Hepatocyte (in vitro differentiated cells): ENCODE data around the gene ATXN7L1. TPM values are rescaled to one million over a fixed set of nuclear protein-coding genes. Genes with fewer than 3 reads are reported as not detected.

Source experiments
- DNase-seq: peaks from one replicate; pipeline ENCODE4 v3.0.0-alpha.2; 2016; ENCODE audit warnings: low spot score
- H2AFZ ChIP-seq: fragments of 200-600 bp; sonication (generic); 2 replicates; pipeline ENCODE4 v1.6.0; 2016; ENCODE audit warnings: antibody characterized with exemption, mild to moderate bottlenecking
- H3K27ac ChIP-seq: fragments of 200-600 bp; sonication (generic); 2 replicates; pipeline ENCODE4 v1.5.1; 2016; ENCODE audit warnings: mild to moderate bottlenecking
- H3K27me3 ChIP-seq: fragments of 200-600 bp; sonication (generic); 2 replicates; pipeline ENCODE4 v1.6.1; 2016
- H3K36me3 ChIP-seq: fragments of 200-600 bp; sonication (generic); replicated peaks from 2 replicates; pipeline ENCODE4 v1.5.1; 2016; ENCODE audit warnings: low read depth; ENCODE audit not compliant: insufficient read depth
- H3K4me1 ChIP-seq: fragments of 200-600 bp; sonication (generic); 2 replicates; pipeline ENCODE4 v1.5.1; 2016; ENCODE audit warnings: mild to moderate bottlenecking, moderate library complexity; ENCODE audit not compliant: insufficient read depth
- H3K4me2 ChIP-seq: fragments of 200-600 bp; sonication (generic); 2 replicates; pipeline ENCODE4 v1.6.0; 2016
- H3K4me3 ChIP-seq: fragments of 200-600 bp; sonication (generic); 2 replicates; pipeline ENCODE4 v1.5.1; 2016; ENCODE audit warnings: mild to moderate bottlenecking
- H3K79me2 ChIP-seq: fragments of 200-600 bp; sonication (generic); 2 replicates; pipeline ENCODE4 v1.6.0; 2017; ENCODE audit warnings: mild to moderate bottlenecking
- H3K9me2 ChIP-seq: fragments of 200-600 bp; sonication (generic); replicated peaks from 2 replicates; pipeline ENCODE4 v1.6.0; 2017; ENCODE audit warnings: mild to moderate bottlenecking; ENCODE audit not compliant: insufficient read depth
- H3K9me3 ChIP-seq: fragments of 200-600 bp; sonication (generic); 2 replicates; pipeline ENCODE4 v1.5.1; 2016; ENCODE audit warnings: low read depth, mild to moderate bottlenecking
- H4K20me1 ChIP-seq: fragments of 200-600 bp; sonication (generic); 2 replicates; pipeline ENCODE4 v1.6.0; 2016; ENCODE audit warnings: mild to moderate bottlenecking; ENCODE audit not compliant: insufficient read depth, poor library complexity, severe bottlenecking
- CTCF ChIP-seq: fragments of 200-600 bp; sonication (generic); IDR thresholded peaks from 2 replicates; pipeline ENCODE4 v1.5.1; 2016; ENCODE audit warnings: antibody characterized with exemption, mild to moderate bottlenecking; ENCODE audit not compliant: poor library complexity
- EZH2 ChIP-seq: fragments of 200-600 bp; sonication (generic); IDR thresholded peaks from 2 replicates; pipeline ENCODE4 v1.6.1; 2016; ENCODE audit warnings: antibody characterized with exemption, mild to moderate bottlenecking, borderline replicate concordance
- EZH2phosphoT487 ChIP-seq: fragments of 200-600 bp; sonication (generic); IDR thresholded peaks from one replicate; pipeline ENCODE4 v1.6.1; 2018; ENCODE audit warnings: antibody characterized with exemption, mild to moderate bottlenecking, low read depth, moderate library complexity; ENCODE audit not compliant: unreplicated experiment, severe bottlenecking
- WGBS: methylation state at CpG from one replicate; pipeline ENCODE4 v1.1.6; 2016; ENCODE audit warnings: low lambda C conversion rate; ENCODE audit errors: missing lambda C conversion rate; 5-methylcytosine and 5-hydroxymethylcytosine counted together
- polyA plus RNA-seq: library from polyadenylated mRNA; unstranded; fragments of >200 nt; fragmentation: Nextera tagmentation; extraction: Ambion mirVana; gene quantifications from 2 replicates; pipeline ENCODE4 v1.2.1, GENCODE V29; 2016
- total RNA-seq: library from RNA; depleted of rRNA; stranded (reverse); fragments of >200 nt; gene quantifications from 2 replicates; pipeline ENCODE4 v1.2.3, GENCODE V29; 2014

The ATXN7L1 gene
- total and polyA plus RNA-seq, 2 experiments from 2014 or later = 8.9 to 9.3 TPM

GRCh38 chr7:105881439-105881838 lies 5.0 kb upstream of the ATXN7L1 start:
- H3K4me2 ChIP-seq = no peak overlapping the region
- TF ChIP-seq EZH2 (no peak), EZH2phosphoT487 (no peak), CTCF (no peak)
- WGBS = 76% methylated on average over 1 of the region's 1 CpG
- no peaks in the 10 kb centered on the region for H3K27me3 ChIP-seq
- DNase-seq = no peak
- H2AFZ ChIP-seq = no peak overlapping the region
- no peak overlapping the region for H3K4me3 ChIP-seq
- H3K27ac ChIP-seq = no peak overlapping the region
- peaks cover 63% of the 10 kb centered on the region for H3K79me2 ChIP-seq
- H3K9me3 ChIP-seq = no peaks in the 10 kb centered on the region
- H3K9me2 ChIP-seq = no peaks in the 10 kb centered on the region
- no peaks in the 10 kb centered on the region for H4K20me1 ChIP-seq
- H3K36me3 ChIP-seq = no peaks in the 10 kb centered on the region
- H3K4me1 ChIP-seq = peaks cover 7% of the 10 kb centered on the region

- Histone ChIP-seq H3K36me3 (no peaks in the 10 kb centered on the region), H2AFZ (no peak overlapping the region), H3K4me3 (no peak overlapping the region), H3K27ac (no peak overlapping the region), H3K27me3 (no peaks in the 10 kb centered on the region), H3K4me1 (peaks cover 7% of the 10 kb centered on the region), H3K9me2 (no peaks in the 10 kb centered on the region), H3K9me3 (no peaks in the 10 kb centered on the region), H4K20me1 (no peaks in the 10 kb centered on the region), H3K4me2 (no peak overlapping the region), H3K79me2 (peaks cover 58% of the 10 kb centered on the region)
- no peak for DNase-seq
- WGBS = 72% methylated on average over 6 of the region's 6 CpGs
- no peak for TF ChIP-seq EZH2phosphoT487
- no peak for TF ChIP-seq CTCF
- TF ChIP-seq EZH2 = no peak
These were observed 4.4 kb upstream of the ATXN7L1 start for GRCh38 chr7:105880571-105881330.

- Histone ChIP-seq H3K9me3 (no peaks in the 10 kb centered on the region), H3K79me2 (peaks cover 62% of the 10 kb centered on the region), H3K27ac (no peak overlapping the region), H3K4me1 (peaks cover 7% of the 10 kb centered on the region), H3K27me3 (no peaks in the 10 kb centered on the region), H4K20me1 (no peaks in the 10 kb centered on the region), H3K9me2 (no peaks in the 10 kb centered on the region), H3K36me3 (no peaks in the 10 kb centered on the region), H3K4me2 (peak overlapping the region; percentile 88), H3K4me3 (no peak overlapping the region), H2AFZ (no peak overlapping the region)
- no peak for TF ChIP-seq EZH2
- TF ChIP-seq EZH2phosphoT487 = no peak
- TF ChIP-seq CTCF = no peak
- no peak for DNase-seq
- WGBS = 100% methylated on average over 2 of the region's 2 CpGs
These were observed 3.4 kb upstream of the ATXN7L1 start for GRCh38 chr7:105879782-105880181.
